ELR (cell line): Measurements from ENCODE around the gene MARS1.
A peak's percentile ranks its signal among the peaks of the same experiment; 100 is the strongest.

Experiments
- DNase-seq: peaks from one replicate; pipeline ENCODE4 v3.0.0-alpha.2; 2015; ENCODE audit warnings: low read depth

The MARS1 gene

GRCh38 chr12:57458665-57459054 lies 29.2 kb upstream of the MARS1 start:
- DNase-seq: no peak

- DNase-seq: peak; percentile 95
These were observed 28.7 kb upstream of the MARS1 start for GRCh38 chr12:57459055-57459749.

- peak; percentile 29 for DNase-seq
These were observed 28.0 kb upstream of the MARS1 start, which contains the start of gene GLI1 for GRCh38 chr12:57459750-57460467. Gene GLI1, plus strand, starts transcription at chr12:57459785. Its CDS starts 3,907 bp downstream, at chr12:57463692.

GRCh38 chr12:57460468-57460784 lies 27.4 kb upstream of the MARS1 start:
- no peak for DNase-seq

GRCh38 chr12:57460841-57461275 lies 27.0 kb upstream of the MARS1 start:
- peak; percentile 13 for DNase-seq

GRCh38 chr12:57461276-57461916 lies 26.5 kb upstream of the MARS1 start:
- peak; percentile 72 for DNase-seq

- no peak for DNase-seq
These were observed 26.0 kb upstream of the MARS1 start for GRCh38 chr12:57461917-57462250.

GRCh38 chr12:57462251-57462911 lies 25.5 kb upstream of the MARS1 start:
- peak; percentile 90 for DNase-seq

GRCh38 chr12:57462912-57463253 lies 25.0 kb upstream of the MARS1 start:
- DNase-seq: no peak

- DNase-seq: no peak
These were observed 23.3 kb upstream of the MARS1 start for GRCh38 chr12:57464569-57464968.

GRCh38 chr12:57465030-57465746 lies 22.7 kb upstream of the MARS1 start:
- DNase-seq: no peak

GRCh38 chr12:57465747-57466505 lies 21.9 kb upstream of the MARS1 start:
- DNase-seq: no peak

GRCh38 chr12:57467212-57467874 lies 20.5 kb upstream of the MARS1 start:
- DNase-seq: no peak

GRCh38 chr12:57467915-57468314 lies 20.0 kb upstream of the MARS1 start:
- no peak for DNase-seq

GRCh38 chr12:57469296-57470164 lies 18.3 kb upstream of the MARS1 start:
- no peak for DNase-seq

GRCh38 chr12:57470286-57470969 lies 17.4 kb upstream of the MARS1 start:
- DNase-seq: no peak

GRCh38 chr12:57470970-57471656 lies 16.8 kb upstream of the MARS1 start:
- DNase-seq: no peak

GRCh38 chr12:57471661-57472060 lies 16.2 kb upstream of the MARS1 start:
- no peak for DNase-seq

GRCh38 chr12:57472391-57472790 lies 15.5 kb upstream of the MARS1 start:
- no peak for DNase-seq
